ENCODE data around the gene FGF19.

DNA sequence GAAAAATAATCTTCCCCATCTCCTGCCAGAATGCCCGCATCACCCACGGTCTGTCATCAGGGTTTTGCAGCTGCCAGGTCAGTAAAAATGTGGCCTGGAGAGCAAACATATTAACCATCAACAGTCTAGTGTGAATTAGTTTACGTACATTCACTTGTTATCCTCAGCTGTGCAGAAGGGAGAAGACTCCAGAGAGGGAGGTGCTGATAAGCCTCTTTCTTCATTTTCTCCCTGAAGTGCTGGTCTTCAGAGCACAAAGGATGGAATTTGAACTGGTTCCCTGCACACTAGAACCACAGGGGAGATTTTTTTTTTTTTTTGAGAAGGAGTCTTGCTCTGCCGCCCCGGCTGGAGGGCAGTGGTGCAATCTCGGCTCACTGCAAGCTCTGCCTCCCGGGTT is 8.2 kb downstream of the FGF19 start:
- TF ChIP-seq CTCF (conservative IDR thresholded peaks at IDR 0.05; ENCODE audit: low read length), result no peak
- TF ChIP-seq EZH2phosphoT487 (IDR thresholded peaks at IDR 0.05; ENCODE audit: borderline replicate concordance, low read depth, low read length), result no peak

Data from OCI-LY7 (cell line).